ENCODE data around the gene COX18.

COX18 gene

DNA sequence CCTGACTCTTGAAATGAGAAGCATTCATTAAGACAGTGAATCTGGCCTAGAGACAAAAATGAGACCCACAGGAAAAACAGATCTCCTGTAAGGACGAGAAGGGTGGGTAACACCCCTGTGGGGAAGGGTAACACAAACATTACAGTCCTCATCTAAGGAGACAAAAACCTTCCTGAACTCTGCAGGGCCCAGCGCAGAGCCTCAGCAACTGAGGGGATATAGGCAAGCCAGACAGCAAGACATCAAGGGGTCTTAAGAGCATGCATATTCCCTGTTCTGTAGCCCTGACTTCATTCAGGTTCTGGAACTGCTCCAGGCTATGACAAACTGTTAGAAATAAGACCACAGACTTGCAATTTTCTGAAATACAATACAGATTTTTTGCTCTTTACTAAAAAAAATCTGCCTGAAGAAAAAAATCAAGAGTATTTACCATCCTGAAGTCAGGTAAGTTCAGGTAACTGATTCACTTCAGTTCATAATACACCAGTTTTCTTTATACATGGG, 15.5 kb downstream of the COX18 start:
- no peak overlapping the region for H3K27ac ChIP-seq (ENCODE audit: low read depth, low read length)
- no peaks in the 10 kb centered on the region for H3K9me3 ChIP-seq (ENCODE audit: control insufficient read depth in 1 of 2, low read length in 2 of 2)
- H3K27me3 ChIP-seq (ENCODE audit: control insufficient read depth in 1 of 2, insufficient read depth in 2 of 2, low read length in 2 of 2), result no peaks in the 10 kb centered on the region
- no peak overlapping the region for H3K9ac ChIP-seq (ENCODE audit: low read depth in 1 of 2, low read length in 2 of 2)
- H3K4me3 ChIP-seq (ENCODE audit: low read depth in 1 of 2, low read length in 2 of 2), result no peak overlapping the region
- peaks cover 18 to 31% of the 10 kb centered on the region in 2 donors for H3K36me3 ChIP-seq (ENCODE audit: control insufficient read depth in 1 of 2, insufficient read depth in 2 of 2, low read length in 2 of 2)
- H3K4me1 ChIP-seq (ENCODE audit: control insufficient read depth in 1 of 2, insufficient read depth in 2 of 2, low read length in 2 of 2), result no peaks in the 10 kb centered on the region

DNA sequence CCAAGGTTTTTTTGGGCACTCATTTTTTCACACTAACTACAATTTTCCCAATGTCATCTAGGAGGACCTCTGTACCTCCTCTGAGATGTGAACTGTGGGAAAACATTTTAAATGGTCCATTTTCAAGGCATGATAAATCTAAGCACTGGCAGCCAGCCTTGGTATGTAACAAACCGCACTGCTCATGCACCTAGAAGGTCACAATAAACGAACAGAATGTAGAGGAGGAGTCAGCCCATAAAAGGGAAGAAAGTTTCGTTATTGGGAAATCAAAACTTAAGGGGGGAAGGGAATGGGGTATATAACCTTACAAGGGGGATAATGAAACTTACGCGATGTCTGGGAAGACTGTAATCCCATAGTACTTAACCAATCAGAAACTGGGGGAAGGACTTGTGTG, 16.4 kb downstream of the COX18 start:
- Histone ChIP-seq H3K36me3 (ENCODE audit: control insufficient read depth in 1 of 2, insufficient read depth in 2 of 2, low read length in 2 of 2) (peaks cover 11 to 21% of the 10 kb centered on the region in 2 donors), H3K9ac (ENCODE audit: low read depth in 1 of 2, low read length in 2 of 2) (no peak overlapping the region), H3K27me3 (ENCODE audit: control insufficient read depth in 1 of 2, insufficient read depth in 2 of 2, low read length in 2 of 2) (no peaks in the 10 kb centered on the region), H3K27ac (ENCODE audit: low read depth, low read length) (no peak overlapping the region), H3K4me1 (ENCODE audit: control insufficient read depth in 1 of 2, insufficient read depth in 2 of 2, low read length in 2 of 2) (no peaks in the 10 kb centered on the region), H3K9me3 (ENCODE audit: control insufficient read depth in 1 of 2, low read length in 2 of 2) (no peaks in the 10 kb centered on the region), H3K4me3 (ENCODE audit: low read depth in 1 of 2, low read length in 2 of 2) (no peak overlapping the region)

DNA sequence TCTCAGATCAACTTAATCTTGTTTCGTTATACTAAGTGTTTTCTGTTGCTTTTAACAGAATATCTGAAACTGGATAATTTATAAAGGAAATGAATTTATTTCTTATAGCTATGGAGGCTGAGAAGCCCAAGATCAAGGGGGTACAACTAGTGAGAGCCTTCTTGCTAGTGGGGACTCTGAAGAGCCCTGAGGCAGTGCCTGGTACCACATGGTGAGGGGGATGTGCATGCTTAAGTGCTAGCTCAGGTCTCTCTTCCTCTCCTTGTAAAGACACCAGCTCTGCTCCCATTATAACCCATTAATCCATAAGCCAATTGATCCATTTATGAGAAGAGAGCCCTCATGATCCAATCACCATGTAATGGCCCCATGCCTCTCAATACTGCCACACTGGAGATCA, 17.9 kb downstream of the COX18 start:
- H3K27me3 ChIP-seq (ENCODE audit: control insufficient read depth in 1 of 2, insufficient read depth in 2 of 2, low read length in 2 of 2), result no peaks in the 10 kb centered on the region
- H3K27ac ChIP-seq (ENCODE audit: low read depth, low read length), result no peak overlapping the region
- H3K36me3 ChIP-seq (ENCODE audit: control insufficient read depth in 1 of 2, insufficient read depth in 2 of 2, low read length in 2 of 2), result peaks cover 5 to 10% of the 10 kb centered on the region in 2 donors
- H3K4me3 ChIP-seq (ENCODE audit: low read depth in 1 of 2, low read length in 2 of 2), result no peak overlapping the region
- H3K4me1 ChIP-seq (ENCODE audit: control insufficient read depth in 1 of 2, insufficient read depth in 2 of 2, low read length in 2 of 2), result no peaks in the 10 kb centered on the region
- H3K9ac ChIP-seq (ENCODE audit: low read depth in 1 of 2, low read length in 2 of 2), result no peak overlapping the region
- no peaks in the 10 kb centered on the region for H3K9me3 ChIP-seq (ENCODE audit: control insufficient read depth in 1 of 2, low read length in 2 of 2)

DNA sequence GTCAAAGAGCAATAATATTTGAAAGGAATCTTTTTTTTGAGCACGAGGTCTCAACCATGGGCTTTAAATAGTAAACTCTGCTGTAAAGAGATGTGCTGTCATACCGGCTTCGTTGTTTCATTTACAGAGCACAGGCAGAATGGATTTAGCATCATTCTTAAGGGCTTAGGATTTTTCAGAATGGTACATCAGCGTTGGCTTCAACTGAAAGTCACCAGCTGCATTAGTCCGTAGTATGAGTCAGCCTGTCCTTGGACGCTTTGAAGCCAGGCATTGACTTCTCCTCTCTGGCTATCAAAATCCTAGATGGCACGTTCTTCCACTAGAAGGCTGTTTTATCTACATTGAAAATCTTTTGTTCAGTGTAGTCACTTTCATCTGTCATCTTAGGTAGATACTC, 23.6 kb downstream of the COX18 start:
- Histone ChIP-seq H3K9me3 (ENCODE audit: control insufficient read depth in 1 of 2, low read length in 2 of 2) (no peaks in the 10 kb centered on the region), H3K4me1 (ENCODE audit: control insufficient read depth in 1 of 2, insufficient read depth in 2 of 2, low read length in 2 of 2) (no peaks in the 10 kb centered on the region), H3K27me3 (ENCODE audit: control insufficient read depth in 1 of 2, insufficient read depth in 2 of 2, low read length in 2 of 2) (no peaks in the 10 kb centered on the region), H3K27ac (ENCODE audit: low read depth, low read length) (no peak overlapping the region), H3K9ac (ENCODE audit: low read depth in 1 of 2, low read length in 2 of 2) (no peak overlapping the region), H3K4me3 (ENCODE audit: low read depth in 1 of 2, low read length in 2 of 2) (no peak overlapping the region), H3K36me3 (ENCODE audit: control insufficient read depth in 1 of 2, insufficient read depth in 2 of 2, low read length in 2 of 2) (no peaks in the 10 kb centered on the region)

DNA sequence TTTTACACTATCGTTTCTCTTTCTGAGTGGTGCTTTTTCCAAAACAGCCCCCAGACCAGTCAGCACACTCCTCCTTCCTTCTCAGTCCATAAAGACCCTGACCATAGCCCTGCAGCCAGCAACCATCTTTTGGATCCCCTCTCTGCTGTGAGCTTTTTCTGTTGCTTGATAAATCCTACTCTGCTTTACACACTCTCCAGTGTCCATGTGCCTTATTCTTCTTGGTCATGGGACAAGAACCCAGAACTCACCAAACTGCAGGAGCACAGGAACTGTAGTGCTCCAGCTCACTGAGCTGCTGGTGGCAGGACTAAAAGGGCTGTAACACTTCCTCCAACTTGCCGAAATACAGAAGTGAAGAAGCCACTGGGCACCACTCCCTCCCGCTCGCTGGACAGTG, 32.5 kb downstream of the COX18 start:
- no peaks in the 10 kb centered on the region for H3K27me3 ChIP-seq (ENCODE audit: control insufficient read depth in 1 of 2, insufficient read depth in 2 of 2, low read length in 2 of 2)
- no peak overlapping the region for H3K4me3 ChIP-seq (ENCODE audit: low read depth in 1 of 2, low read length in 2 of 2)
- H3K9me3 ChIP-seq (ENCODE audit: control insufficient read depth in 1 of 2, low read length in 2 of 2), result peaks cover 2 to 11% of the 10 kb centered on the region in 2 donors
- no peaks in the 10 kb centered on the region for H3K36me3 ChIP-seq (ENCODE audit: control insufficient read depth in 1 of 2, insufficient read depth in 2 of 2, low read length in 2 of 2)
- no peak overlapping the region for H3K27ac ChIP-seq (ENCODE audit: low read depth, low read length)
- H3K4me1 ChIP-seq (ENCODE audit: control insufficient read depth in 1 of 2, insufficient read depth in 2 of 2, low read length in 2 of 2), result no peaks in the 10 kb centered on the region
- H3K9ac ChIP-seq (ENCODE audit: low read depth in 1 of 2, low read length in 2 of 2), result no peak overlapping the region

DNA sequence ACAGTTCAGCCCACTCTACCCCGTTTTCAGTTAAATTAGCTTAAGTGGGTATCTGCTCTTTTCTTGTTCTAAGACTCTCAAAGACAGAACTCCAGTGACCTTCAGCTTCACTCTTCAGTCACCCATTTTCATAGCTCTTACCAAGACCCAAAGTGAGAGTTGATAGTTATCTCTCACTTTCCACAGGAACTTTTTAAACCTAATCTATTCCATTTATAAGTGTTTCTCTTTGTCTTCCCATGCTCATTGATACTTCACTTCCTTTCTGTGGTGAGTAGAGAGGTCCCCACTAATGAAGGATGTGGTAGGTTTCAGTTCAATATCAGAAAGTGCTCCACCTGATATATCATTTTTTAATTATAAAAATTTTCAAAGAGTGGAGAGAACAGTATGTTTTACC, 33.4 kb downstream of the COX18 start:
- Histone ChIP-seq H3K27ac (ENCODE audit: low read depth, low read length) (no peak overlapping the region), H3K27me3 (ENCODE audit: control insufficient read depth in 1 of 2, insufficient read depth in 2 of 2, low read length in 2 of 2) (no peaks in the 10 kb centered on the region), H3K9ac (ENCODE audit: low read depth in 1 of 2, low read length in 2 of 2) (no peak overlapping the region), H3K4me3 (ENCODE audit: low read depth in 1 of 2, low read length in 2 of 2) (no peak overlapping the region), H3K9me3 (ENCODE audit: control insufficient read depth in 1 of 2, low read length in 2 of 2) (peaks cover 2 to 11% of the 10 kb centered on the region in 2 donors), H3K36me3 (ENCODE audit: control insufficient read depth in 1 of 2, insufficient read depth in 2 of 2, low read length in 2 of 2) (no peaks in the 10 kb centered on the region), H3K4me1 (ENCODE audit: control insufficient read depth in 1 of 2, insufficient read depth in 2 of 2, low read length in 2 of 2) (no peaks in the 10 kb centered on the region)

DNA sequence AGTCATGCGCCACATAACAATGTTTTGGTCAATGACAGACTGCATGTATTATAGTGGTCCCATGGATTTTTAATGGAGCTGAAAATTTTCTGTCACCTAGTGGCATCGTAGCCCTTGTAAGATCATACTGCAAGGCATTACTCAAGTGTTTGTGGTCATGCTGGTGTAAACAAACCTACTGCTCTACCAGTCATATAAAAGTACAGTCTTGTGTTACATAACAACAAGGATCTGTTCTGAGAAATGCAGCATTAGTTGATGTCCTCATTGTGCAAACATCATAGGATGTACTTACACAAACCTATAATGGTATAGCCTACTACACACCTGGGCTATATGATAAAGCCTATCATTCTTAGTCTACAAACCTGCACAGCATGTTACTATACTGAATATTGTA, 34.6 kb downstream of the COX18 start:
- H3K36me3 ChIP-seq (ENCODE audit: control insufficient read depth in 1 of 2, insufficient read depth in 2 of 2, low read length in 2 of 2), result no peaks in the 10 kb centered on the region
- no peak overlapping the region for H3K4me3 ChIP-seq (ENCODE audit: low read depth in 1 of 2, low read length in 2 of 2)
- H3K9ac ChIP-seq (ENCODE audit: low read depth in 1 of 2, low read length in 2 of 2), result no peak overlapping the region
- H3K4me1 ChIP-seq (ENCODE audit: control insufficient read depth in 1 of 2, insufficient read depth in 2 of 2, low read length in 2 of 2), result no peaks in the 10 kb centered on the region
- H3K9me3 ChIP-seq (ENCODE audit: control insufficient read depth in 1 of 2, low read length in 2 of 2), result peaks cover 2 to 11% of the 10 kb centered on the region in 2 donors
- H3K27ac ChIP-seq (ENCODE audit: low read depth, low read length), result no peak overlapping the region
- no peaks in the 10 kb centered on the region for H3K27me3 ChIP-seq (ENCODE audit: control insufficient read depth in 1 of 2, insufficient read depth in 2 of 2, low read length in 2 of 2)

DNA sequence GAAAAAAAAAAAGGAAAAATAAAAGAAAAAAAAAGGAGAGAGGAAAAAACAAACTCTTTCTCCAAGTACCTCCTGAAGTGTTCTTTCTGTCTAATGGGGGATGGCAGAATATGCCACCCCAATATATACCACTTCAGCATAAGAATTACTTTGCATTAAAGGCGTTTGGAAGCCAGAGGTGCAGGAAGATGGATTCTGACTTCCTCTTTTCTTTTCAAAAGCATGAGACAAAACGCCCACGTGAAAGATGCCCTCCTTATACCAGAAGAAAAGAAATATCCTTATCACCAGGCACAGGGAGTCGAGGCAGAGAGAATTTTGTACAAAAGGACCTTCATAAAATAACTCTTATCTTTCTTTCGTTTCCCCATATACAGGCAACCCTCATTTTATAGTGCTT, 40.9 kb downstream of the COX18 start:
- H3K27me3 ChIP-seq (ENCODE audit: control insufficient read depth in 1 of 2, insufficient read depth in 2 of 2, low read length in 2 of 2), result no peaks in the 10 kb centered on the region
- H3K4me3 ChIP-seq (ENCODE audit: low read depth in 1 of 2, low read length in 2 of 2), result no peak overlapping the region
- H3K27ac ChIP-seq (ENCODE audit: low read depth, low read length), result no peak overlapping the region
- no peaks in the 10 kb centered on the region for H3K4me1 ChIP-seq (ENCODE audit: control insufficient read depth in 1 of 2, insufficient read depth in 2 of 2, low read length in 2 of 2)
- no peak overlapping the region for H3K9ac ChIP-seq (ENCODE audit: low read depth in 1 of 2, low read length in 2 of 2)
- no peaks in the 10 kb centered on the region for H3K9me3 ChIP-seq (ENCODE audit: control insufficient read depth in 1 of 2, low read length in 2 of 2)
- no peaks in the 10 kb centered on the region for H3K36me3 ChIP-seq (ENCODE audit: control insufficient read depth in 1 of 2, insufficient read depth in 2 of 2, low read length in 2 of 2)

DNA sequence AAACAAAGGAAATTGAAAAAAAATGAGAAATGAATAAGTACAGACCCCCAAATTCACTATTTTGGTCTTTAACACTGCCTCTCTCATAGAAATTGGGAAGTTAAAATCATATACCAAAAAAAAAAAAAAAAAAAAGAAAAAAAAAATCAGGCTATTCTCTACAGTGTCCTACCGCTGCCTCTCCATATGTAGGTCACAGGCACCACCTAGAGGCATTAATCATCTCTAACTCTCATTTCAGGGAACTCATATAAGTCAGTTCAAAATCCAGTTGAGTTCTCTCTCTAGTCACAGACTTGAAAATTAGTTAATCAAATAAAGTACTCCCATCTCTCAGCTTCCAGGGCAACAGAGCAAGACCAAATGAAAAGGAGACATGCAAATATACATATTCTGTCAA, 47.9 kb downstream of the COX18 start:
- Histone ChIP-seq H3K4me3 (ENCODE audit: low read depth in 1 of 2, low read length in 2 of 2) (no peak overlapping the region), H3K27me3 (ENCODE audit: control insufficient read depth in 1 of 2, insufficient read depth in 2 of 2, low read length in 2 of 2) (no peaks in the 10 kb centered on the region), H3K36me3 (ENCODE audit: control insufficient read depth in 1 of 2, insufficient read depth in 2 of 2, low read length in 2 of 2) (no peaks in the 10 kb centered on the region), H3K9ac (ENCODE audit: low read depth in 1 of 2, low read length in 2 of 2) (no peak overlapping the region), H3K27ac (ENCODE audit: low read depth, low read length) (no peak overlapping the region), H3K4me1 (ENCODE audit: control insufficient read depth in 1 of 2, insufficient read depth in 2 of 2, low read length in 2 of 2) (no peaks in the 10 kb centered on the region), H3K9me3 (ENCODE audit: control insufficient read depth in 1 of 2, low read length in 2 of 2) (no peaks in the 10 kb centered on the region)

DNA sequence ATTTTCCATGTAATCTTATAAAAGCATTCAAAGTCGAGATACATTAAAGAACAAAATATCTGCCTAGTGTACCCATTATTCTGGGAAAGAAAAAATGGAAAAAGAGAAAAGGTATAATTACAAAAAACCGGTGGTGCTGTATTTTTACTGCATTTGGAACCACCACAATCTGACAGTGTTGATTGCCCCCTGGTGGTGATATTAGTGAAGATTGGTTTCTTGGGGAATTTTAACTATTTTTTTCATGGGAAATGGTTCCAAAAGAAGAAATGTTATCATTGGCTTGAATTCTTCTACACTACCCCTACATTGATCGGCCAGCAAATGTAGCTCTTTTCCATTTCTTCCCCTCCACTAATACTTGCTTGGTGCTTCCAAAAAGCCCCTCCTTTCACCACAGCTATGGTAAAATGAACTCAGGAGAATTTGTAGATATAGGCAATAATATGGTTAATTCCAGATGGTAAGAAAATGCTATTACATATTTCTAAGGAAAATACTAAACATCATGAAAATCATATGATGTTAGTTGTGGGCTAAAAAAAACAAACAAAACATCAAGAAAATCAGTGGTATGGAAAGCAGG, 50.0 kb downstream of the COX18 start:
- Histone ChIP-seq H3K9me3 (ENCODE audit: control insufficient read depth in 1 of 2, low read length in 2 of 2) (no peaks in the 10 kb centered on the region), H3K36me3 (ENCODE audit: control insufficient read depth in 1 of 2, insufficient read depth in 2 of 2, low read length in 2 of 2) (no peaks in the 10 kb centered on the region), H3K4me1 (ENCODE audit: control insufficient read depth in 1 of 2, insufficient read depth in 2 of 2, low read length in 2 of 2) (no peaks in the 10 kb centered on the region), H3K27ac (ENCODE audit: low read depth, low read length) (no peak overlapping the region), H3K4me3 (ENCODE audit: low read depth in 1 of 2, low read length in 2 of 2) (no peak overlapping the region), H3K27me3 (ENCODE audit: control insufficient read depth in 1 of 2, insufficient read depth in 2 of 2, low read length in 2 of 2) (no peaks in the 10 kb centered on the region), H3K9ac (ENCODE audit: low read depth in 1 of 2, low read length in 2 of 2) (no peak overlapping the region)

DNA sequence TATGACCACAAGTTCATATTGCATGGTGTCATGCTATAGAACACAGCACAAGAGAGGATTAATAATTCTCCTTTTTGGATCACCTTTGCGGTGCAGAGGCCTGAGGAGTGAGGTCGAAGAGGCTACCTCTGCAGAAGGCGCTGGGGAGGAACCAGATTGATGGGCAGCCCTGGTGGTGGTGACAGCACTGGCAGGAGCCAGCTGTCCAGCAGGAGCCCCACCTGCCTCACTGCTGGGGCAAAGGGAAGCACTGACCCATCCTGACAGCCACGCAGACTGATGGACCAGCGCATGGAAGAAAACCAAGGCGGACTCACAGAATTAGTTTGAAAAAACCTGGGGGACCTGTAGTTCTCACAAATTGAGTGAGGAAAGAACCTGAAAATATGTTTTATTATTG, 50.9 kb downstream of the COX18 start:
- no peaks in the 10 kb centered on the region for H3K27me3 ChIP-seq (ENCODE audit: control insufficient read depth in 1 of 2, insufficient read depth in 2 of 2, low read length in 2 of 2)
- no peaks in the 10 kb centered on the region for H3K4me1 ChIP-seq (ENCODE audit: control insufficient read depth in 1 of 2, insufficient read depth in 2 of 2, low read length in 2 of 2)
- H3K27ac ChIP-seq (ENCODE audit: low read depth, low read length), result no peak overlapping the region
- no peak overlapping the region for H3K4me3 ChIP-seq (ENCODE audit: low read depth in 1 of 2, low read length in 2 of 2)
- no peaks in the 10 kb centered on the region for H3K36me3 ChIP-seq (ENCODE audit: control insufficient read depth in 1 of 2, insufficient read depth in 2 of 2, low read length in 2 of 2)
- H3K9me3 ChIP-seq (ENCODE audit: control insufficient read depth in 1 of 2, low read length in 2 of 2), result no peaks in the 10 kb centered on the region
- H3K9ac ChIP-seq (ENCODE audit: low read depth in 1 of 2, low read length in 2 of 2), result no peak overlapping the region
